ENCODE data around the gene ZNF354C. TPM values are rescaled to one million over a fixed set of nuclear protein-coding genes. Genes with fewer than 3 reads are reported as not detected.

ZNF354C gene
- total RNA-seq, 1 experiment from 2014 or later, result 0.07 TPM

- H3K4me1 ChIP-seq (ENCODE audit: control insufficient read depth in 1 of 2, insufficient read depth in 2 of 2, low read length in 2 of 2), result peaks cover 0 to 6% of the 10 kb centered on the region in 2 experiments; a peak in 1 of 4 replicates
- DNase-seq (ENCODE audit: low read depth, low spot score) (no peak), ATAC-seq (no peak)
- POLR2A ChIA-PET, result no interaction called here
- H3K4me2 ChIP-seq (ENCODE audit: low read length), result no peak overlapping the region
- H3K9me2 ChIP-seq (ENCODE audit: insufficient read depth), result no peaks in the 10 kb centered on the region
- TF ChIP-seq EZH2 (IDR thresholded peaks at IDR 0.05), result no peak
- no peak for TF ChIP-seq POLR2AphosphoS5 (IDR thresholded peaks at IDR 0.05; ENCODE audit: low read depth, low read length)
- no peak for TF ChIP-seq ELF1 (IDR thresholded peaks at IDR 0.05; ENCODE audit: borderline replicate concordance, low read depth)
- TF ChIP-seq TCF7L2 (IDR thresholded peaks at IDR 0.05; ENCODE audit: borderline replicate concordance, extremely low read depth, insufficient read depth, insufficient read length), result no peak
- TF ChIP-seq YY1 (IDR thresholded peaks at IDR 0.05; ENCODE audit: extremely low read depth, insufficient replicate concordance, low read depth, low read length), result no peak
- TF ChIP-seq REST (IDR thresholded peaks at IDR 0.05; ENCODE audit: low read depth), result no peak
- TF ChIP-seq ZNF274 (IDR thresholded peaks at IDR 0.05; ENCODE audit: low read depth, low read length), result no peak
- no peak for TF ChIP-seq JUND (IDR thresholded peaks at IDR 0.05)
- TF ChIP-seq, protein P1, sequence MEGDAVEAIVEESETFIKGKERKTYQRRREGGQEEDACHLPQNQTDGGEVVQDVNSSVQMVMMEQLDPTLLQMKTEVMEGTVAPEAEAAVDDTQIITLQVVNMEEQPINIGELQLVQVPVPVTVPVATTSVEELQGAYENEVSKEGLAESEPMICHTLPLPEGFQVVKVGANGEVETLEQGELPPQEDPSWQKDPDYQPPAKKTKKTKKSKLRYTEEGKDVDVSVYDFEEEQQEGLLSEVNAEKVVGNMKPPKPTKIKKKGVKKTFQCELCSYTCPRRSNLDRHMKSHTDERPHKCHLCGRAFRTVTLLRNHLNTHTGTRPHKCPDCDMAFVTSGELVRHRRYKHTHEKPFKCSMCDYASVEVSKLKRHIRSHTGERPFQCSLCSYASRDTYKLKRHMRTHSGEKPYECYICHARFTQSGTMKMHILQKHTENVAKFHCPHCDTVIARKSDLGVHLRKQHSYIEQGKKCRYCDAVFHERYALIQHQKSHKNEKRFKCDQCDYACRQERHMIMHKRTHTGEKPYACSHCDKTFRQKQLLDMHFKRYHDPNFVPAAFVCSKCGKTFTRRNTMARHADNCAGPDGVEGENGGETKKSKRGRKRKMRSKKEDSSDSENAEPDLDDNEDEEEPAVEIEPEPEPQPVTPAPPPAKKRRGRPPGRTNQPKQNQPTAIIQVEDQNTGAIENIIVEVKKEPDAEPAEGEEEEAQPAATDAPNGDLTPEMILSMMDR (IDR thresholded peaks at IDR 0.05 in 2 of 3, conservative IDR thresholded peaks at IDR 0.05 in 1 of 3; ENCODE audit: borderline replicate concordance in 1 of 3, insufficient read depth in 1 of 3, low read depth in 2 of 3, low read length in 2 of 3), result no peak
- no peak for TF ChIP-seq FOSL1 (IDR thresholded peaks at IDR 0.05; ENCODE audit: low read depth)
- no peak for TF ChIP-seq SIN3A (IDR thresholded peaks at IDR 0.05; ENCODE audit: low read depth)
- no peak for TF ChIP-seq CEBPB (IDR thresholded peaks at IDR 0.05; ENCODE audit: low read depth)
- no peak for TF ChIP-seq ZFX (IDR thresholded peaks at IDR 0.05)
- TF ChIP-seq EGR1 (IDR thresholded peaks at IDR 0.05; ENCODE audit: low read depth), result no peak
- TF ChIP-seq SRF (IDR thresholded peaks at IDR 0.05; ENCODE audit: low read depth), result no peak
- TF ChIP-seq, protein P2, sequence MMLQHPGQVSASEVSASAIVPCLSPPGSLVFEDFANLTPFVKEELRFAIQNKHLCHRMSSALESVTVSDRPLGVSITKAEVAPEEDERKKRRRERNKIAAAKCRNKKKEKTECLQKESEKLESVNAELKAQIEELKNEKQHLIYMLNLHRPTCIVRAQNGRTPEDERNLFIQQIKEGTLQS (IDR thresholded peaks at IDR 0.05), result no peak
- TF ChIP-seq RAD21 (IDR thresholded peaks at IDR 0.05; ENCODE audit: low read depth), result no peak
- TF ChIP-seq CBX3 (IDR thresholded peaks at IDR 0.05; ENCODE audit: low read depth), result no peak
- TF ChIP-seq, protein P3, sequence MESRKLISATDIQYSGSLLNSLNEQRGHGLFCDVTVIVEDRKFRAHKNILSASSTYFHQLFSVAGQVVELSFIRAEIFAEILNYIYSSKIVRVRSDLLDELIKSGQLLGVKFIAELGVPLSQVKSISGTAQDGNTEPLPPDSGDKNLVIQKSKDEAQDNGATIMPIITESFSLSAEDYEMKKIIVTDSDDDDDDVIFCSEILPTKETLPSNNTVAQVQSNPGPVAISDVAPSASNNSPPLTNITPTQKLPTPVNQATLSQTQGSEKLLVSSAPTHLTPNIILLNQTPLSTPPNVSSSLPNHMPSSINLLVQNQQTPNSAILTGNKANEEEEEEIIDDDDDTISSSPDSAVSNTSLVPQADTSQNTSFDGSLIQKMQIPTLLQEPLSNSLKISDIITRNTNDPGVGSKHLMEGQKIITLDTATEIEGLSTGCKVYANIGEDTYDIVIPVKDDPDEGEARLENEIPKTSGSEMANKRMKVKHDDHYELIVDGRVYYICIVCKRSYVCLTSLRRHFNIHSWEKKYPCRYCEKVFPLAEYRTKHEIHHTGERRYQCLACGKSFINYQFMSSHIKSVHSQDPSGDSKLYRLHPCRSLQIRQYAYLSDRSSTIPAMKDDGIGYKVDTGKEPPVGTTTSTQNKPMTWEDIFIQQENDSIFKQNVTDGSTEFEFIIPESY (IDR thresholded peaks at IDR 0.05; ENCODE audit: extremely low read depth, insufficient replicate concordance, low read length), result no peak
- no peak for TF ChIP-seq POLR2A (IDR thresholded peaks at IDR 0.05; ENCODE audit: borderline replicate concordance, extremely low read depth, insufficient read depth, insufficient read length)
- H3K4me3 ChIP-seq (replicated peaks in 1 of 2; ENCODE audit: low read depth in 1 of 2, low read length in 2 of 2), result no peak overlapping the region
- no peaks in the 10 kb centered on the region for H3K27me3 ChIP-seq (ENCODE audit: insufficient read depth, low read length)
- H3K79me2 ChIP-seq (ENCODE audit: insufficient read depth, low read length), result no peaks in the 10 kb centered on the region
- no peak overlapping the region for H2AFZ ChIP-seq (ENCODE audit: low read depth, low read length, poor library complexity, severe bottlenecking)
- H3K9ac ChIP-seq (ENCODE audit: low read length), result no peak overlapping the region
- no TSS peak for BruUV-seq (replicated peaks)
- CTCF ChIA-PET, result no interaction called here
- H4K20me1 ChIP-seq (ENCODE audit: insufficient read depth), result no peaks in the 10 kb centered on the region
- H3K36me3 ChIP-seq (ENCODE audit: control insufficient read depth in 1 of 2, insufficient read depth in 2 of 2, low read length in 2 of 2), result no peaks in the 10 kb centered on the region
- intact Hi-C loops (cut with micrococcal nuclease), result no loop called here
- H3K9me3 ChIP-seq (ENCODE audit: control insufficient read depth in 1 of 2, insufficient read depth in 1 of 2, low read depth in 1 of 2, low read length in 2 of 2), result no peaks in the 10 kb centered on the region; a peak in 1 of 4 replicates
- no peak overlapping the region for H3K27ac ChIP-seq (ENCODE audit: low read depth, low read length)
- RAD21 ChIA-PET (ENCODE audit: low non-redundant PET in 1 of 2, low total read pairs in 2 of 2, uncharacterized antibody in 2 of 2, unreplicated experiment in 2 of 2), result no interaction called here
These were observed 60.3 kb downstream of the ZNF354C start for GRCh38 chr5:179120421-179120861.
